GM12892 (cell line): ENCODE measurements around the gene DDX60. TPM values are rescaled to one million over a fixed set of nuclear protein-coding genes. Genes with fewer than 3 reads are reported as not detected.
"Not testable (repeated sequence)": the region's sequence is repeated elsewhere in the genome, so short reads cannot be mapped to it uniquely, and the experiment has no call there.

Experiments
- DNase-seq: peaks from one replicate; pipeline ENCODE4 v3.0.0; 2011; ENCODE audit not compliant: insufficient read length
- FAIRE-seq: peaks from 2 replicates; lab custom pipeline; 2011; peaks lifted over from hg19 to GRCh38; lab: Jason Lieb, UNC
- POLR2A ChIP-seq: IDR thresholded peaks from 2 replicates; pipeline ENCODE4 v1.6.1; 2011; ENCODE audit warnings: low read depth, low read length, control low read depth
- POLR2AphosphoS5 ChIP-seq: IDR thresholded peaks from 2 replicates; pipeline ENCODE4 v1.6.1; 2011; ENCODE audit warnings: low read depth, low read length, control low read depth
- TAF1 ChIP-seq: IDR thresholded peaks from 2 replicates; pipeline ENCODE4 v1.6.1; 2011; ENCODE audit warnings: low read depth, mild to moderate bottlenecking, control low read depth, low read length, borderline replicate concordance
- polyA plus RNA-seq: library from polyadenylated mRNA; unstranded; fragments of >200 nt; gene quantifications from one replicate; pipeline ENCODE4 v1.2.1, GENCODE V29; 2012; ENCODE audit warnings: missing spikeins, inconsistent platforms; ENCODE audit not compliant: missing spikeins

DDX60 gene
- polyA plus RNA-seq: 14.6 TPM

GRCh38 chr4:168318266-168318895 is at the start of gene DDX60:
DDX60 (minus strand) TSS chr4:168318752; CDS start chr4:168311259, 7,493 bp downstream.
- peak; percentile 61 for DNase-seq
- TF ChIP-seq POLR2A (peak; percentile 83), TAF1 (no peak; the same call in 1 of the 2 replicates), POLR2AphosphoS5 (peak; percentile 72)
- FAIRE-seq: peak; percentile 92

- no peak for DNase-seq
- FAIRE-seq: no peak
- no peak for TF ChIP-seq TAF1
- TF ChIP-seq POLR2AphosphoS5: no peak
- no peak for TF ChIP-seq POLR2A
Measured at GRCh38 chr4:168367065-168367464, 48.5 kb upstream of the DDX60 start.

- DNase-seq: no peak
- no peak for FAIRE-seq
- TF ChIP-seq TAF1 (no peak), POLR2A (no peak)
Measured at GRCh38 chr4:168362025-168362401, 43.5 kb upstream of the DDX60 start.

GRCh38 chr4:168361365-168362024 is 42.9 kb upstream of the DDX60 start:
- TF ChIP-seq TAF1 (no peak), POLR2AphosphoS5 (no peak), POLR2A (no peak)
- no peak for FAIRE-seq
- DNase-seq: no peak

GRCh38 chr4:168360271-168360670 is 41.7 kb upstream of the DDX60 start:
- FAIRE-seq (no peak), DNase-seq (no peak)
- TF ChIP-seq TAF1: no peak
- no peak for TF ChIP-seq POLR2A
- TF ChIP-seq POLR2AphosphoS5: no peak

GRCh38 chr4:168357941-168358340 is 39.4 kb upstream of the DDX60 start:
- DNase-seq (no peak), FAIRE-seq (no peak)
- no peak for TF ChIP-seq POLR2A
- no peak for TF ChIP-seq TAF1
- TF ChIP-seq POLR2AphosphoS5: no peak

- DNase-seq (no peak), FAIRE-seq (no peak)
- TF ChIP-seq POLR2A: no peak
- no peak for TF ChIP-seq POLR2AphosphoS5
- no peak for TF ChIP-seq TAF1
Measured at GRCh38 chr4:168353746-168354145, 35.2 kb upstream of the DDX60 start.

GRCh38 chr4:168337550-168337940 is 19.0 kb upstream of the DDX60 start:
- FAIRE-seq: no peak
- no peak for DNase-seq
- TF ChIP-seq POLR2A (no peak), TAF1 (no peak), POLR2AphosphoS5 (no peak)

GRCh38 chr4:168336837-168337549 is 18.4 kb upstream of the DDX60 start:
- DNase-seq (no peak), FAIRE-seq (no peak)
- TF ChIP-seq TAF1 (no peak), POLR2AphosphoS5 (no peak), POLR2A (no peak)

GRCh38 chr4:168335621-168336020 is 17.1 kb upstream of the DDX60 start:
- TF ChIP-seq POLR2A (no peak), POLR2AphosphoS5 (no peak)
- no peak for DNase-seq
- FAIRE-seq: no peak

GRCh38 chr4:168334053-168334452 is 15.5 kb upstream of the DDX60 start:
- DNase-seq (no peak), FAIRE-seq (peak; percentile 14)
- TF ChIP-seq TAF1 (no peak), POLR2A (no peak), POLR2AphosphoS5 (no peak)

- FAIRE-seq, DNase-seq: not testable (repeated sequence)
Measured at GRCh38 chr4:168330575-168330974, 12.0 kb upstream of the DDX60 start.
